Lung (tissue), 12 donors: ENCODE data around the gene MRPS14. TPM values are rescaled to one million over a fixed set of nuclear protein-coding genes. Genes with fewer than 3 reads are reported as not detected.

Source experiments
- ATAC-seq: fragments of 200-7000 bp; cut with Tn5 transposase; one replicate; pipeline ENCODE4 v1.9.1; 2020; ENCODE audit warnings: moderate number of reproducible peaks; ENCODE audit not compliant: insufficient read depth, low FRiP score
- DNase-seq, 3 donors: peaks; one replicate each; pipeline ENCODE4 v3.0.0-alpha.2; 2013 to 2017
- H3K27ac ChIP-seq, 2 donors: one replicate each; pipeline ENCODE4 v1.5.1; 2013; ENCODE audit warnings: mild to moderate bottlenecking in 2 of 2, moderate library complexity in 2 of 2, control low read depth in 1 of 2, inconsistent platforms in 1 of 2, low read depth in 1 of 2, low read length in 1 of 2
- H3K27me3 ChIP-seq, 3 donors: one replicate each; pipeline ENCODE4 v1.5.1; 2013; ENCODE audit warnings: low read length in 2 of 3; ENCODE audit not compliant: control insufficient read depth in 3 of 3, insufficient read depth in 3 of 3
- H3K36me3 ChIP-seq, 4 donors: one replicate each; pipeline ENCODE4 v1.5.1; 2013; ENCODE audit warnings: low read length in 4 of 4, mild to moderate bottlenecking in 1 of 4, moderate library complexity in 1 of 4; ENCODE audit not compliant: control insufficient read depth in 4 of 4, insufficient read depth in 4 of 4
- H3K4me1 ChIP-seq, 5 donors: one replicate each; pipeline ENCODE4 v1.5.1; 2013; ENCODE audit warnings: low read length in 5 of 5, mild to moderate bottlenecking in 2 of 5, moderate library complexity in 1 of 5; ENCODE audit not compliant: control insufficient read depth in 5 of 5, insufficient read depth in 5 of 5
- H3K4me3 ChIP-seq: one replicate; pipeline ENCODE4 v1.5.1; 2013; ENCODE audit warnings: mild to moderate bottlenecking, control low read depth, moderate library complexity
- H3K9ac ChIP-seq, 2 donors: one replicate each; pipeline ENCODE4 v1.5.1; 2013; ENCODE audit warnings: low read length in 2 of 2, control low read depth in 1 of 2; ENCODE audit not compliant: insufficient read depth in 1 of 2
- H3K9me3 ChIP-seq, 4 donors: one replicate each; pipeline ENCODE4 v1.5.1; 2013; ENCODE audit warnings: low read length in 3 of 4, mild to moderate bottlenecking in 1 of 4, moderate library complexity in 1 of 4; ENCODE audit not compliant: control insufficient read depth in 4 of 4, insufficient read depth in 3 of 4
- CTCF ChIP-seq: IDR thresholded peaks from 2 replicates; pipeline ENCODE4 v1.5.1; 2012; ENCODE audit warnings: mild to moderate bottlenecking; ENCODE audit errors: control extremely low read depth, extremely low read depth
- WGBS, 2 donors: extraction: QIAGEN DNeasy Blood & Tissue Kit; methylation state at CpG; one replicate each; pipeline ENCODE4 v1.1.7; 2013; 5-methylcytosine and 5-hydroxymethylcytosine counted together
- polyA plus RNA-seq, 2 donors: library from polyadenylated mRNA; stranded (reverse); fragments of 200-250 nt; gene quantifications; one replicate each; pipeline ENCODE4 v1.2.1, GENCODE V29; 2013
- total RNA-seq, 2 donors: library from RNA; depleted of rRNA in 1 of 2; stranded (reverse); fragments of >200 nt in 1 of 2; gene quantifications; one replicate each; pipeline ENCODE4 v1.2.1, GENCODE V29; 2014 to 2021
- donor health status: control.
- donor health status: control.
- donor health status: Bipolar disorder and iron deficiency.
- donor health status: healthy.
- donor health status: DM: yes; HTN: yes; CAD: no.

The MRPS14 gene
- total and polyA plus RNA-seq, 4 donors, result 13.4 to 39.7 (median 23.5) TPM

GRCh38 chr1:175042650-175043049, 19.4 kb upstream of the MRPS14 start:
- no peak overlapping the region for H3K4me3 ChIP-seq
- H3K4me1 ChIP-seq, result peaks cover 0 to 10% (median 0%) of the 10 kb centered on the region in 5 donors
- H3K9me3 ChIP-seq, result no peaks in the 10 kb centered on the region
- H3K36me3 ChIP-seq, result no peaks in the 10 kb centered on the region
- no peak for ATAC-seq
- no peak for DNase-seq
- H3K27me3 ChIP-seq, result no peaks in the 10 kb centered on the region
- TF ChIP-seq CTCF, result no peak
- WGBS, 2 donors, result 73% methylated on average over 3 of the region's 3 CpGs
- H3K27ac ChIP-seq, result no peak overlapping the region
- no peak overlapping the region for H3K9ac ChIP-seq

GRCh38 chr1:175040324-175040879, 17.2 kb upstream of the MRPS14 start:
- no peak overlapping the region for H3K27ac ChIP-seq
- no peak for TF ChIP-seq CTCF
- H3K36me3 ChIP-seq, result no peaks in the 10 kb centered on the region
- DNase-seq (no peak), ATAC-seq (no peak)
- H3K9me3 ChIP-seq, result no peaks in the 10 kb centered on the region
- WGBS, 2 donors, result 68 to 73% methylated on average over 4 of the region's 4 CpGs
- no peak overlapping the region for H3K4me3 ChIP-seq
- no peak overlapping the region for H3K9ac ChIP-seq
- peaks cover 0 to 10% (median 0%) of the 10 kb centered on the region in 5 donors for H3K4me1 ChIP-seq
- H3K27me3 ChIP-seq, result no peaks in the 10 kb centered on the region

- no peaks in the 10 kb centered on the region for H3K4me1 ChIP-seq
- H3K4me3 ChIP-seq, result no peak overlapping the region
- H3K36me3 ChIP-seq, result no peaks in the 10 kb centered on the region
- H3K9ac ChIP-seq, result no peak overlapping the region
- H3K27ac ChIP-seq, result no peak overlapping the region
- DNase-seq (no peak), ATAC-seq (no peak)
- no peak for TF ChIP-seq CTCF
- H3K9me3 ChIP-seq, result no peaks in the 10 kb centered on the region
- WGBS, 2 donors, result 56 to 68% methylated on average over 7 of the region's 7 CpGs
- H3K27me3 ChIP-seq, result no peaks in the 10 kb centered on the region
Measured at GRCh38 chr1:175037416-175037815, 14.2 kb upstream of the MRPS14 start.

- ATAC-seq (no peak), DNase-seq (no peak)
- H3K4me3 ChIP-seq, result no peak overlapping the region
- no peaks in the 10 kb centered on the region for H3K9me3 ChIP-seq
- no peaks in the 10 kb centered on the region for H3K27me3 ChIP-seq
- no peaks in the 10 kb centered on the region for H3K4me1 ChIP-seq
- H3K27ac ChIP-seq, result no peak overlapping the region
- H3K36me3 ChIP-seq, result no peaks in the 10 kb centered on the region
- no peak overlapping the region for H3K9ac ChIP-seq
- 67 to 79% methylated on average over 3 of the region's 3 CpGs for WGBS, 2 donors
- TF ChIP-seq CTCF, result no peak
Measured at GRCh38 chr1:175036476-175036875, 13.3 kb upstream of the MRPS14 start.
